IPS DF 19.7 (cell line): ENCODE data around the gene SLC16A10.

ENCODE experiments used
- DNase-seq: peaks from one replicate; pipeline ENCODE4 v3.0.0-alpha.2; 2013; ENCODE audit warnings: low read depth, low spot score

SLC16A10 gene

GRCh38 chr6:111258615-111259088 lies 171.3 kb downstream of the SLC16A10 start:
- DNase-seq = no peak

- peak; percentile 99 for DNase-seq
Observed at GRCh38 chr6:111259089-111259831, 172.0 kb downstream of the SLC16A10 start.

GRCh38 chr6:111260570-111261298 lies 173.4 kb downstream of the SLC16A10 start:
- no peak for DNase-seq

- no peak for DNase-seq
Observed at GRCh38 chr6:111263837-111264236, 176.5 kb downstream of the SLC16A10 start.

- DNase-seq = no peak
Observed at GRCh38 chr6:111265842-111266241, 178.5 kb downstream of the SLC16A10 start.

- no peak for DNase-seq
Observed at GRCh38 chr6:111266276-111266675, 179.0 kb downstream of the SLC16A10 start.

GRCh38 chr6:111267764-111268333 lies 180.5 kb downstream of the SLC16A10 start:
- no peak for DNase-seq

- no peak for DNase-seq
Observed at GRCh38 chr6:111269401-111269970, 182.2 kb downstream of the SLC16A10 start.

- no peak for DNase-seq
Observed at GRCh38 chr6:111270121-111270520, 182.8 kb downstream of the SLC16A10 start.

GRCh38 chr6:111274593-111275217 lies 187.4 kb downstream of the SLC16A10 start:
- DNase-seq = no peak

- no peak for DNase-seq
Observed at GRCh38 chr6:111276335-111276734, 189.0 kb downstream of the SLC16A10 start.

- no peak for DNase-seq
Observed at GRCh38 chr6:111276736-111277135, 189.4 kb downstream of the SLC16A10 start.

- DNase-seq = no peak
Observed at GRCh38 chr6:111277819-111278218, 190.5 kb downstream of the SLC16A10 start.

- DNase-seq = no peak
Observed at GRCh38 chr6:111278731-111279130, 191.4 kb downstream of the SLC16A10 start.

GRCh38 chr6:111280445-111280955 lies 193.2 kb downstream of the SLC16A10 start:
- no peak for DNase-seq
